IMR-90 (cell line): ENCODE data around the gene ANOS1. TPM values are rescaled to one million over a fixed set of nuclear protein-coding genes. Genes with fewer than 3 reads are reported as not detected.
"Not testable (repeated sequence)": the region's sequence is repeated elsewhere in the genome, so short reads cannot be mapped to it uniquely, and the experiment has no call there.

Experiments
- ATAC-seq: fragments of 200-7000 bp; cut with Tn5 transposase; 2 replicates; pipeline ENCODE4 v1.9.1; 2020; ENCODE audit warnings: low read depth, mild to moderate bottlenecking, moderate library complexity
- BruUV-seq: library from RNA; stranded (reverse); fragments of 400-500 nt; replicated peaks from 2 replicates; lab custom pipeline; 2021; lab: Mats Ljungman, UMichigan
- CTCF ChIA-PET: fragments of 300-600 bp; formaldehyde crosslinking; extraction: SDS; loops from one replicate; lab custom pipeline; 2021; ENCODE audit warnings: antibody characterized with exemption; lab: Yijun Ruan, JAX
- POLR2A ChIA-PET: fragments of 300-600 bp; sonication (Branson Sonifier 250); formaldehyde crosslinking; loops from one replicate; lab custom pipeline; 2022; ENCODE audit warnings: antibody characterized with exemption; ENCODE audit not compliant: unreplicated experiment; lab: Charles Lee
- DNase-seq: peaks from one replicate; pipeline ENCODE4 v3.0.0; 2013
- H2AFZ ChIP-seq: replicated peaks from 2 replicates; pipeline ENCODE3; 2013; ENCODE audit warnings: low read length, mild to moderate bottlenecking; ENCODE audit not compliant: poor library complexity
- H2AK5ac ChIP-seq: 2 replicates; pipeline ENCODE4 v1.6.1; 2013; ENCODE audit warnings: low read depth, low read length, inconsistent platforms
- H2AK9ac ChIP-seq: replicated peaks from 2 replicates; pipeline ENCODE3; 2013; ENCODE audit warnings: mild to moderate bottlenecking, low read depth, low read length, moderate library complexity; ENCODE audit not compliant: poor library complexity
- H2BK120ac ChIP-seq: 2 replicates; pipeline ENCODE4 v1.6.1; 2013; ENCODE audit warnings: low read depth, low read length, inconsistent platforms
- H2BK15ac ChIP-seq: 3 replicates; pipeline ENCODE4 v1.6.1; 2013; ENCODE audit warnings: low read depth, low read length, inconsistent platforms
- H2BK20ac ChIP-seq: 2 replicates; pipeline ENCODE4 v1.6.1; 2013; ENCODE audit warnings: low read depth, mild to moderate bottlenecking, inconsistent platforms, low read length, moderate library complexity
- H2BK5ac ChIP-seq: 2 replicates; pipeline ENCODE4 v1.6.1; 2013; ENCODE audit warnings: mild to moderate bottlenecking, low read depth, low read length, inconsistent platforms; ENCODE audit not compliant: poor library complexity, severe bottlenecking
- H3K14ac ChIP-seq: replicated peaks from 2 replicates; pipeline ENCODE4 v1.6.1; 2013; ENCODE audit warnings: low read depth, low read length, inconsistent platforms
- H3K18ac ChIP-seq: 2 replicates; pipeline ENCODE4 v1.6.1; 2013; ENCODE audit warnings: low read depth, low read length, control low read depth
- H3K23ac ChIP-seq: 2 replicates; pipeline ENCODE4 v1.6.1; 2013; ENCODE audit warnings: low read depth, low read length, inconsistent platforms
- H3K27ac ChIP-seq: 2 replicates; pipeline ENCODE4 v1.5.1; 2013; ENCODE audit warnings: mild to moderate bottlenecking, control low read depth, low read length; ENCODE audit not compliant: insufficient read depth
- H3K27me3 ChIP-seq: 2 replicates; pipeline ENCODE4 v1.6.1; 2013; ENCODE audit warnings: low read length; ENCODE audit not compliant: control insufficient read depth, insufficient read depth
- H3K36me3 ChIP-seq: 2 replicates; pipeline ENCODE4 v1.6.1; 2013; ENCODE audit warnings: low read length, mixed read lengths; ENCODE audit not compliant: control insufficient read depth, insufficient read depth
- H3K4ac ChIP-seq: 2 replicates; pipeline ENCODE4 v1.6.1; 2013; ENCODE audit warnings: low read depth, low read length, inconsistent platforms
- H3K4me1 ChIP-seq: 2 replicates; pipeline ENCODE4 v1.6.1; 2013; ENCODE audit warnings: low read length, mixed read lengths; ENCODE audit not compliant: control insufficient read depth, insufficient read depth
- H3K4me2 ChIP-seq: 2 replicates; pipeline ENCODE4 v1.6.1; 2013; ENCODE audit warnings: low read depth, mild to moderate bottlenecking, control low read depth, low read length, moderate library complexity
- H3K4me3 ChIP-seq: 2 replicates; pipeline ENCODE4 v1.5.1; 2013; ENCODE audit warnings: low read depth, mild to moderate bottlenecking, control low read depth, low read length, moderate library complexity; ENCODE audit not compliant: insufficient read depth
- H3K56ac ChIP-seq: 2 replicates; pipeline ENCODE4 v1.6.1; 2013; ENCODE audit warnings: low read length, inconsistent platforms; ENCODE audit not compliant: insufficient read depth; ENCODE audit errors: extremely low read depth
- H3K79me1 ChIP-seq, 2 experiments: 2 replicates each; pipeline ENCODE4 v1.6.1; 2013; ENCODE audit warnings: low read length in 2 of 2, inconsistent platforms in 1 of 2, low read depth in 1 of 2
- H3K9ac ChIP-seq: 2 replicates; pipeline ENCODE4 v1.6.1; 2013; ENCODE audit warnings: low read depth, low read length, control low read depth
- H3K9me1 ChIP-seq: 2 replicates; pipeline ENCODE4 v1.6.1; 2013; ENCODE audit warnings: low read length, inconsistent platforms; ENCODE audit not compliant: insufficient read depth
- H3K9me3 ChIP-seq: 2 replicates; pipeline ENCODE4 v1.6.1; 2013; ENCODE audit warnings: low read length; ENCODE audit not compliant: control insufficient read depth, insufficient read depth
- H4K20me1 ChIP-seq: 2 replicates; pipeline ENCODE4 v1.6.1; 2013; ENCODE audit warnings: low read length, inconsistent platforms; ENCODE audit not compliant: insufficient read depth
- H4K5ac ChIP-seq: 2 replicates; pipeline ENCODE4 v1.6.1; 2013; ENCODE audit warnings: mild to moderate bottlenecking, low read depth, low read length, control low read depth
- H4K8ac ChIP-seq, 2 experiments: 2 replicates each; pipeline ENCODE4 v1.6.1; 2013; ENCODE audit warnings: low read depth in 2 of 2, low read length in 2 of 2, control low read depth in 1 of 2, inconsistent platforms in 1 of 2
- H4K91ac ChIP-seq: 2 replicates; pipeline ENCODE4 v1.6.1; 2013; ENCODE audit warnings: low read depth, low read length, inconsistent platforms; ENCODE audit not compliant: insufficient read depth
- BHLHE40 ChIP-seq: fragments of 150-350 bp; IDR thresholded peaks from 2 replicates; pipeline ENCODE4 v1.6.1; 2016; ENCODE audit warnings: mild to moderate bottlenecking, low read depth, low read length
- SMC3 ChIP-seq: fragments of 150-350 bp; IDR thresholded peaks from 2 replicates; pipeline ENCODE4 v1.6.1; 2016; ENCODE audit warnings: low read depth, mild to moderate bottlenecking, antibody characterized with exemption, low read length, moderate library complexity
- WGBS, 2 experiments: methylation state at CpG; one replicate each; pipeline versions ENCODE4 v1.1.5 to v1.1.7; 2013; ENCODE audit warnings: missing lambda C conversion rate in 2 of 2; ENCODE audit not compliant: insufficient read length in 1 of 2; ENCODE audit errors: extremely low coverage in 2 of 2; 5-methylcytosine and 5-hydroxymethylcytosine counted together
- dilution Hi-C: fragments of 300-500 bp; cut with HindIII; formaldehyde crosslinking; loops from one replicate; pipeline ENCODE4 v1.14.3; 2018; ENCODE audit warnings: low sequenced_read_pairs; ENCODE audit not compliant: unreplicated experiment
- in situ Hi-C: fragments of 300-500 bp; cut with MboI; formaldehyde crosslinking; loops from 3 replicates; pipeline ENCODE4 v1.14.3; 2019; ENCODE audit warnings: low sequenced_read_pairs, inconsistent platforms, mixed read lengths
- intact Hi-C: fragments of 100-400 bp; cut with micrococcal nuclease; formaldehyde crosslinking; loops from 2 replicates; pipeline ENCODE4 v1.10.0; 2022
- polyA plus RNA-seq, 3 experiments: library from polyadenylated mRNA; depleted of rRNA; stranded (reverse); fragments of >200 nt; gene quantifications; 2 replicates each; pipeline ENCODE4 v1.2.3, GENCODE V29; 2012; ENCODE audit warnings: low replicate concordance in 1 of 3
- total RNA-seq: library from RNA; depleted of rRNA; stranded (reverse); fragments of >200 nt; gene quantifications from 2 replicates; pipeline ENCODE4 v1.2.3, GENCODE V29; 2012

Gene ANOS1
- total and polyA plus RNA-seq, 2 of the 4 experiments (the other 2 are of a cell fraction) = under 0.01 to 0.17 TPM

DNA sequence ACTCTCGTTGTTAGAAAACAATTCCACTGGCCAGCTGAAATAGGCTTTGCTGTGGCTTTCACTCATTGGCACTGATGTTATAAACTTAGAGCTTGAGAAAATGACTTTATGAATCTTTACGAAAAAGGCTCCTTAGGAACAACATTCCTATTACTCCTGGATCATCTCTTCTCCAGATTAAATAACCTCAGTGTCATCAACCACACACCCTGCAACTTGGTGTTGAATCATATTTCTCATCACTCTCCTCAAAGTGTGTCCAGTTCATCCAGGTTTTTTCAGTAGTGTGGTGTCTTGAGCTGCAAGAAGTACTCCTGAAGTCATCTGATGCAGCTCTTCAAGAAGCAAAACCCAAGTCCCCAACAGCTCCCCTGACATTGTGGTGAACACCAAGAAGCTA is 28.1 kb upstream of the ANOS1 start:
- POLR2A ChIA-PET = no interaction called here
- in situ Hi-C loops = no loop called here

DNA sequence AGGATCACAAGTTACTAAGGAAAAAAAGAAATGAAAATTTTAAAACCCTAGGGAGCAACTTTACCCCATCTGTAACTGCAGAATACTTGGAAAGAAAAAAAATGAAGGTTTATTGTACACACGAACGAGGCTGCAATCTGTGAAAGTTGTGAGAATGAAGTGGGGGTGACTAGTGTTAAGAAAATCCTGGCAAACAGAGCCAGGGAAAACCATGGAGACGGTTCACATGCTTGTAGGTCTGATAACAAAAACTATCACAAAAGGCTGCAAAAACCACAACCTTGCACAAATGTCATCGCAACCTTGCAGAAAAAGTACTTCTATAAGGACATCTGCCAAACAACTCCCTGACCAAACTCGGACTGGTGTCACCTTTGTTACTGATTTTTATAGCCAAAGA is 26.8 kb upstream of the ANOS1 start:
- H3K23ac ChIP-seq, BruUV-seq, H3K18ac ChIP-seq, H4K8ac ChIP-seq, H3K56ac ChIP-seq, POLR2A ChIA-PET, H2BK120ac ChIP-seq, H3K27me3 ChIP-seq, H3K79me1 ChIP-seq, H4K91ac ChIP-seq, ATAC-seq, H3K9me3 ChIP-seq, H3K9ac ChIP-seq, dilution Hi-C loops, H3K4me2 ChIP-seq, H3K4ac ChIP-seq, H2AFZ ChIP-seq, H3K14ac ChIP-seq, in situ Hi-C loops, H2AK9ac ChIP-seq, H3K36me3 ChIP-seq, H2BK15ac ChIP-seq, H3K4me3 ChIP-seq, H4K20me1 ChIP-seq, H3K27ac ChIP-seq, H2BK5ac ChIP-seq, intact Hi-C loops, H2BK20ac ChIP-seq, H4K5ac ChIP-seq, H2AK5ac ChIP-seq, H3K9me1 ChIP-seq, H3K4me1 ChIP-seq, CTCF ChIA-PET: not testable (repeated sequence)
- DNase-seq = peak; percentile 35
- WGBS, 2 experiments = no CpG with 5 or more reads among the region's 5 CpGs

More for the DNA sequence above, 28.1 kb upstream of the ANOS1 start:
- Histone ChIP-seq H2BK120ac (no peak overlapping the region), H3K18ac (no peak overlapping the region), H3K14ac (no peak overlapping the region; the same call in 1 of the 2 replicates), H3K9ac (no peak overlapping the region), H3K27ac (no peak overlapping the region), H4K91ac (no peak overlapping the region), H3K4ac (no peak overlapping the region), H3K4me1 (no peaks in the 10 kb centered on the region), H3K36me3 (no peaks in the 10 kb centered on the region), H2BK20ac (no peak overlapping the region), H3K56ac (no peak overlapping the region), H3K4me2 (no peak overlapping the region), H2AK9ac (no peak overlapping the region), H4K20me1 (no peaks in the 10 kb centered on the region), H3K79me1 (no peaks in the 10 kb centered on the region), H2BK5ac (no peak overlapping the region), H2AFZ (no peak overlapping the region), H2AK5ac (no peak overlapping the region), H2BK15ac (no peak overlapping the region), H3K4me3 (no peak overlapping the region), H3K23ac (no peak overlapping the region), H3K27me3 (no peaks in the 10 kb centered on the region), H3K9me1 (no peaks in the 10 kb centered on the region), H4K5ac (no peak overlapping the region), H3K9me3 (no peaks in the 10 kb centered on the region), H4K8ac (no peak overlapping the region)
- dilution Hi-C loops (no loop called here), intact Hi-C loops (no loop called here)
- no CpG with 5 or more reads among the region's 2 CpGs for whole genome bisulfite sequencing, 2 experiments
- peak; percentile 14 for DNase-seq
- CTCF ChIA-PET = no interaction called here
- TF ChIP-seq SMC3 = no peak
- no peak for TF ChIP-seq BHLHE40
- BruUV-seq = no TSS peak
- ATAC-seq = no peak
